Stimulated activated CD8-positive, alpha-beta memory T cell treated with anti-CD3 and anti-CD28 coated beads, Interleukin-15, amount 100 ng/mL, for 24 hours (primary cell): ENCODE measurements around the gene CECR2.

Source experiments
- DNase-seq: peaks from one replicate; pipeline ENCODE4 v3.0.0-alpha.2; 2020; ENCODE audit warnings: low read depth

CECR2 gene

GRCh38 chr22:17369439-17370025 is at the start of gene CECR2:
Gene CECR2, plus strand, starts transcription at chr22:17369460. Its CDS starts 324 bp downstream, at chr22:17369784.
- no peak for DNase-seq

- no peak for DNase-seq
Observed at GRCh38 chr22:17319546-17319945, 49.7 kb upstream of the CECR2 start.

DNA sequence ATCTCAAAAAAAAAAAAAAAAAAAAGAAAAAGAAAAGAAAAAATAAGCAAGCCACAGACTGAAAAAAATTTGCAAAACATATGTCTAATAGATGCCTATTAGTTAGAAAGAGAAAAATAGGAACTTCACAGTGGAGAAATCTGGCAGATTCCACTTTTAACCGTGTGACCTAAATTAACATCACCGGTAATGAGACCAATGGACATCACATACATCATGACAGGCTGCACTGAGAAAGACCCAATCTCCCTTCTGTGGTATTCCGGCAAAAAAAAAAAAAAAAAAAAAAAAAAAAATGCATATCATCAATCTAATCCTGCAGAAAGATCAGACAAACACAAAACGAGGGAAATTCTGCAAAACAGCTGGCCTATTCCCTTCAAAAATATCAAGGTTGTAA is 46.7 kb upstream of the CECR2 start:
- no peak for DNase-seq

DNA sequence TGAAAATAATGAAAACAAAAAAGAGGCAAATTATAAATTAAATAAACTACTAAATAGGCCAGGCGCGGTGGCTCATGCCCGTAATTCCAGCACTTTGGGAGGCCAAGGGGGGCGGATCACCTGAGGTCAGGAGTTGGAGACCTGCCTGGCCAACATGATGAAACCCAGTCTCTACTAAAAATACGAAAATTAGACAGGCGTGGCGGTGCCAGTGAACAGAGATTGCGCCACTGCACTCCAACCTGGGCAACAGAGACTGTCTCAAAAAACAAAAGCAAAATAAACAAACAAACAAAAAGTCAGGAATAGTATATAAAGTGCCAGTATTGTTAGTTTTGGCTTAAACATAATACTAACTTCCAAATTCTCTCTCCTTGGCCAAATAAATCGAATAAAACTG is 37.6 kb upstream of the CECR2 start:
- DNase-seq: no peak

- no peak for DNase-seq
Observed at GRCh38 chr22:17332109-17332800, 37.0 kb upstream of the CECR2 start.

- no peak for DNase-seq
Observed at GRCh38 chr22:17334059-17334458, 35.2 kb upstream of the CECR2 start.

DNA sequence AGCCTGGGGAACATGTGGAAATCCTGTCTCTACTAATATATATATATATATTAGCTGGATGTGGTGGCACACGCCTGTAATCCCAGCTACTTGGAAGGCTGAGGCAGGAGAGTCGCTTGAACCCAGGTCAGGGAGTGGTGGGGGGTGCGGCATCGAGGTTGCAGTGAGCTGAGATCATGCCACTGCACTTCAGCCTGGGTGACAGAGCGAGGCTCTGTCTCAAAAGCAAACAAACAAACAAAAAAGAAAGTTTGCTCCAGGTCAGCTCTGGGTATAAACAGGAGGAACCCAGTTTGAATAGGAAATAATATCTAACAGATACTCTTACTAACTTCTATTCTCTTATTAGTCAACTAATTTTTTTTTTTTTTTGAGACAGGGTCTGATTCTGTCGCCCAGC is 34.3 kb upstream of the CECR2 start:
- DNase-seq: no peak

- no peak for DNase-seq
Observed at GRCh38 chr22:17336061-17336460, 33.2 kb upstream of the CECR2 start.

GRCh38 chr22:17337639-17338038 is 31.6 kb upstream of the CECR2 start:
- DNase-seq: no peak

- DNase-seq: no peak
Observed at GRCh38 chr22:17339095-17339693, 30.1 kb upstream of the CECR2 start.

GRCh38 chr22:17342361-17342760 is 26.9 kb upstream of the CECR2 start:
- no peak for DNase-seq

DNA sequence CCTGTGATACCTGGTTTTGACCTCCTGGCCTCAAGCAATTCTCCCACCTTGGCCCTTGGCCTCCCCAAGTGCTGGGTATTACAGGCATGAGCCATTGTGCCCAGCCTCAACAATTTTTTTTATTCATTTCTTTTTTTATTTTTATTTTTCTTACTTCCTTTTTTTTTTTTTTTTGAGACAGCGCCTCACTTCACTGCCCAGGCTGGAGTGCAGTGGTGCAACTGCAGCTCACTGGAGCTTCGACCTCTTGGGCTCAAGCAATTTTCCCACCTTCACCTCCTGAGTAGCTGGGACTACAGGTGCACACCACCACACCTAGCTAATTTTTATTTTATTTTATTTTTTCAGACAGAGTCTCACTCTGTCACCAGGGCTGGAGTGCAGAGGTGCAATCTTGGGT is 25.5 kb upstream of the CECR2 start:
- no peak for DNase-seq

- no peak for DNase-seq
Observed at GRCh38 chr22:17346578-17346977, 22.7 kb upstream of the CECR2 start.

GRCh38 chr22:17347724-17348123 is 21.5 kb upstream of the CECR2 start:
- no peak for DNase-seq

DNA sequence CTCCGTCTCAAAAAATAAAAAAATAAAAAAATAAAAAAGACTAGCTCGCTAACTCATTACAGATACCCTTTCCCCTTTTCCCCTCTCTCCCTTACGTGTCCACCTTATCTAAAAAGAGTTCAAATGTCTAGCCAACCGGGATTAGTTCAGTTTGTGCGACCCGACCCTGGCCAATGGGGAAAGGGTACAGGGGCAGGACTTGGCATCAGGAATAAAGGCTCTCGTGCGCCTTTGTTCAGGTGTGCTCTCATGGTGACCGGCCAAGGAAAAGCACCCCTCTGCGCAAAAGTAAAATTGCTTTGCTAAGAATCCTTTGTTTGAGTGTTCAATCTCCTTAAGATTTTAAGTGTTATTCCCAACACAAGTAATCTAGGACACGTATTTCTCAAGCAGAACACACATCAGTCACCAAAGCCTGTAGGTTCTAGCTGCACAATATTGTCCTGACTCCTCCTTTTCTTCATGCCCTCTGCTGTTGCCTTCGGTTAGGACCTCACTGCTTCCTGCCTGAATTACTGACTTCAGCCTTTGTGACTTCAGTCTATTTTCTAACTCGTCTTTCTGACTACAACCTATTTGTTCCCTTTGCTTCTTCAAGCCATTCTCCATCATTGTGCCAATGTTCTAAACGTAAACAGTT is 20.7 kb upstream of the CECR2 start:
- DNase-seq: no peak

DNA sequence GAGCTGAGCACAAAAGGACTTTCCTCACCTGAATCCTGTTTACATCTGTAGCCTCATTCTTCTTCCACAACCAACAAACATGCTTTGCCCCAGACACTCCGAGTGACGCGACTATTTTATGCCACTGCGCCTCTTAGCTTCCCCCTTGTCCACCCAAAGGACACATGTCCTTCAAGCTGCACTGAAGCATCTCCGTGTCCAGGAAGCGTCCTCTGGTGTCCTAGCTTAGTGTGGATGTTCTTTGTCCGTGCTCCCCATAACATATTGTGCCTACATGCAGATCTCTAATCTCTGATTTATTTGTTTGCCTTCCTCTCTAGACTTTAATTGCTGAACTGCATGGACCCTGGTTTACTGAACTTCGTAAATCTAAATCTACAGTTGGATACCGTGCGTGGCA is 20.1 kb upstream of the CECR2 start:
- DNase-seq: no peak

DNA sequence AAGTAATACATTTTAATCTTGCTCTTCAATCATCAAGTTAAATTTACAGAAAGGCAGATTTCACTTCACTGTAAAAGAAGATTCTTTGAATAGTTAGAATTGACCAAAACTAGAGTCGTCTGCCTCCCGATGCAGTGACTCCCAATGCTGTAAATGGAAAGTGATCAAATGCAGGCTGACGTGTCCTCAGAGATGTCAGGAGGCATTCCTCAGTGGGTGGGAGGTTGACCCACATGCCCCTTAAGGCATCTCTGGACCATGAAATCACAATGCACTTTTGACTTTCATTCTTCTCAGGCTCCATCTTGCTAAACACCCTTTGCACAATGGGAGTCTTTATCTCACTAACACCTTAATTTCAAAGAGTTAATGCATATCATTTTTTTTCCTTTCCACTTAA is 19.0 kb upstream of the CECR2 start:
- no peak for DNase-seq

DNA sequence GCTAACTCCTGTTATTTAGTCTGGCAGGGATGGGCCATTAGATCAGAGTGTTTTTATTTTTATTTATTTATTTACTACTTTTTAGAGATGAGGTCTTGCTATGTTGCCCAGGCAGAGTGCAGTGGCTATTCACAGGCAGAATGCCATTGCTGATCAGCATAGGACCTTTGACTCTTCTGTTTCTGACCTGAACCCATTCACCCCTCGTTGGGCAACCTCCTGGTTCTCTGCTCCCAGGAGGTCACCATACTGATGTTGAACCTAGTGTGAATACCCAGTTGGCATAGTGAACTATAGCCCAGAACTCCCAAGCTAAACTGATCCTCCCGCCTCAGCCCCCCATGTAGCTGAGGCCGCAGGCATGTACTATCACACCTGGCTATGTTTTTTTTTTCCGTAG is 16.5 kb upstream of the CECR2 start:
- no peak for DNase-seq

GRCh38 chr22:17357688-17358087 is 11.6 kb upstream of the CECR2 start:
- DNase-seq: no peak

DNA sequence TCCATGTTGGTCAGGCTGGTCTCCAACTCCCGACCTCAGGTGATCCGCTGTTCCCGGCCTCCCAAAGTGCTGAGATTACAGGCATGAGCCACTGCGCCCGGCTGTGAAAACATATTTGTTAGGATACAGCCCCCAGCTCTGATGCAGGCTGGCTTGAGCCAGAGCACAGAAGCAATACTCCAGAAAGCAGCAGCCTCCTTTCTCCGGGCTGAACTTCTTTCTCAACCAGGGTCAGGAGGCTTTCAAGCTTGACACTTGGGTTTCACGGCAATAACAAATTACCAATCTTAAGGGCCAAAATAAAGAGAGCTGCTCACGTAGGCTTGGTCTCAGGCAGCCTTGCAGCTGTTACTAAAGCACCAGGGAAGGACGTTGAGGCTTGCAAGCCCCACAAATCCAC is 10.8 kb upstream of the CECR2 start:
- no peak for DNase-seq

DNA sequence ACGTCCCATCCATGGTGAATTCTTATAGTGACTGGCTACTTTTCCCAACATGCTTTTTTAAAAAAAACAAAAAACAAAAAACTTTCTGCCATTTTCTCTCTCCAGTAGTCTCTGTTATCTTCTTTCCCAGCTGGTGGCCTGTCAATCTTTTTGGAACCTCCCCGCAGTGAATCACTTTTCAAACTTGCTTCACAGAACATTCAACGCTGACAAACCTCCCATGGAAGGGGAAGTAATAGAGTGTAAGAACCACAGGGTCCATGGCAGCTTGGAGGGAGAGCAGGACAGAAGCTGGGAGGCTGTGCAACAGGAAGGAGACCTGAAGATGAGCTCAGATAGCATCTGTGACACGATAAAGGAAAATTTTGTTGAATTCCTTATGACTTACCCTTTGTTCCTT is 9.8 kb upstream of the CECR2 start:
- DNase-seq: no peak

DNA sequence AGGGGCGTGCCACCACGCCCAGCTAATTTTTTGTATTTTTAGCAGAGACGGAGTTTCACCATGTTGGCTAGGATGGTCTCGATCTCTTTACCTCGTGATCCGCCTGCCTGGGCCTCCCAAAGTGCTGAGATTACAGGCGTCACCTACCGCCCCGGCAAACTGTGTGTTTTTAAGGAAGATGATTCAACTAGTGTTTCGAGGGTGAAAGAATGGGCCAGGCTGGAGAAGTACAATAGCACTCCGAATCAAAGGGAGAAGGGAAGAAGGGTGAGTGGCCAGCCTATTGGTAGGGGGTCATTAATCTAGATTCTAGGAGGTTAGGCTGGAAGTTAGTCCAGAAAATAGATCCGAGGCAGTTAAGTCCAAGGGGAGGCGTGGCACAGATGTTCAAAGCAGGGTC is 2.9 kb upstream of the CECR2 start:
- no peak for DNase-seq

GRCh38 chr22:17366830-17367229 is 2.4 kb upstream of the CECR2 start:
- no peak for DNase-seq
